AG04449 (cell line): Measurements from ENCODE around the gene MS4A4E.
"Not testable (repeated sequence)": the region's sequence is repeated elsewhere in the genome, so short reads cannot be mapped to it uniquely, and the experiment has no call there.

Experiments used
- CTCF ChIA-PET: fragments of 350-600 bp; formaldehyde crosslinking; extraction: SDS; loops from one replicate; lab custom pipeline; 2021; ENCODE audit warnings: antibody characterized with exemption; lab: Yijun Ruan, JAX
- POLR2A ChIA-PET: fragments of 400-600, 350-600 bp; formaldehyde crosslinking; extraction: SDS; loops from one replicate; lab custom pipeline; 2020; ENCODE audit warnings: antibody characterized with exemption, inconsistent platforms; lab: Yijun Ruan, JAX
- DNase-seq: peaks from one replicate; pipeline ENCODE4 v3.0.0-alpha.2; 2010; ENCODE audit warnings: low read depth, low spot score
- H3K4me3 ChIP-seq: 2 replicates; pipeline ENCODE4 v1.5.1; 2011; ENCODE audit warnings: low read depth, mild to moderate bottlenecking, control low read depth, low read length
- TF ChIP-seq, protein P1 (sequence below): IDR thresholded peaks from one replicate; pipeline ENCODE4 v1.5.1; 2011; ENCODE audit warnings: mild to moderate bottlenecking, moderate library complexity, low read length, control low read depth, inconsistent platforms; ENCODE audit not compliant: insufficient read depth; ENCODE audit errors: missing control alignments

Gene MS4A4E

GRCh38 chr11:60159284-60159683 is 83.7 kb downstream of the MS4A4E start:
- H3K4me3 ChIP-seq: no peak overlapping the region
- DNase-seq: no peak
- CTCF ChIA-PET: no interaction called here
- TF ChIP-seq, protein P1, sequence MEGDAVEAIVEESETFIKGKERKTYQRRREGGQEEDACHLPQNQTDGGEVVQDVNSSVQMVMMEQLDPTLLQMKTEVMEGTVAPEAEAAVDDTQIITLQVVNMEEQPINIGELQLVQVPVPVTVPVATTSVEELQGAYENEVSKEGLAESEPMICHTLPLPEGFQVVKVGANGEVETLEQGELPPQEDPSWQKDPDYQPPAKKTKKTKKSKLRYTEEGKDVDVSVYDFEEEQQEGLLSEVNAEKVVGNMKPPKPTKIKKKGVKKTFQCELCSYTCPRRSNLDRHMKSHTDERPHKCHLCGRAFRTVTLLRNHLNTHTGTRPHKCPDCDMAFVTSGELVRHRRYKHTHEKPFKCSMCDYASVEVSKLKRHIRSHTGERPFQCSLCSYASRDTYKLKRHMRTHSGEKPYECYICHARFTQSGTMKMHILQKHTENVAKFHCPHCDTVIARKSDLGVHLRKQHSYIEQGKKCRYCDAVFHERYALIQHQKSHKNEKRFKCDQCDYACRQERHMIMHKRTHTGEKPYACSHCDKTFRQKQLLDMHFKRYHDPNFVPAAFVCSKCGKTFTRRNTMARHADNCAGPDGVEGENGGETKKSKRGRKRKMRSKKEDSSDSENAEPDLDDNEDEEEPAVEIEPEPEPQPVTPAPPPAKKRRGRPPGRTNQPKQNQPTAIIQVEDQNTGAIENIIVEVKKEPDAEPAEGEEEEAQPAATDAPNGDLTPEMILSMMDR: no peak
- POLR2A ChIA-PET: no interaction called here

GRCh38 chr11:60158636-60159035 is 84.3 kb downstream of the MS4A4E start:
- TF ChIP-seq, protein P1: no peak
- no peak overlapping the region for H3K4me3 ChIP-seq
- POLR2A ChIA-PET: no interaction called here
- CTCF ChIA-PET: no interaction called here
- DNase-seq: no peak

- ChIA-PET CTCF (no interaction called here), POLR2A (no interaction called here)
- TF ChIP-seq, protein P1: no peak
- no peak overlapping the region for H3K4me3 ChIP-seq
- DNase-seq: no peak
Observed at GRCh38 chr11:60155931-60156330, 87.0 kb downstream of the MS4A4E start.

DNA sequence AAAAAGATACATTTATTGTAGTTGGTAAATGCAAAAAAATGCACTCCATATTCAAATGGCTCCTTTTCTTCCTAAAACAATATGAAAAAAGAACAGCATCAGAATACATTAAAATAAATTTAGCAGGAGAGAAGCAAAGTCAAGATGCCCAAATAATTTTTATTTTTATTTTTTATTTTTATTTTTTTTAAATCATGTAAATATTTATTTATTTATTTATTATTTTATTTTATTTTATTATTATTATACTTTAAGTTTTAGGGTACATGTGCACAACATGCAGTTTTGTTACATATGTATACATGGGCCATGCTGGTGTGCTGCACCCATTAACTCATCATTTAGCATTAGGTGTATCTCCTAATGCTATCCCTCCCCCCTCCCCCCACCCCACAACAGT is 90.2 kb downstream of the MS4A4E start:
- CTCF ChIA-PET, DNase-seq, H3K4me3 ChIP-seq, POLR2A ChIA-PET: not testable (repeated sequence)

DNA sequence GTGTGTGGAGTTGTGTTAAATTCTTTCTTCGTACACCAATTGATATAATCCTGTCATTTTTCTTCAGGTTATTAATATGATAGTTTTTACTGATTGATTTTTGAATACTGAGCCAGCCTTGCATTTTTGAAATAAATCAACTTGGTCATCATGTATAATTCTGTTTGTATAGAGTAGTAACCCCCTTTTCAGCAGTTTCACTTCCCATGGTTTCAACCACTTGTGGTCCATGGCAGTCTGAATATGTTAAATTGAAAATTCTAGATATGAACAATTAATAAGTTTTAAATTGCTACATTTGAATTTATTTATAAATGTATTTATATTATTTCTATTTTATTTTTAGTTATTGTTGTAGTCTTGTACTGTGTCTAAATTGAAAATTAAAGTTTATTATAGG is 92.7 kb downstream of the MS4A4E start:
- TF ChIP-seq, protein P1: no peak
- POLR2A ChIA-PET: no interaction called here
- CTCF ChIA-PET: no interaction called here
- H3K4me3 ChIP-seq: no peak overlapping the region
- DNase-seq: no peak
